ENCODE data around the gene RCBTB2. TPM values are rescaled to one million over a fixed set of nuclear protein-coding genes. Genes with fewer than 3 reads are reported as not detected.
A peak's percentile ranks its signal among the peaks of the same experiment; 100 is the strongest.

Gene RCBTB2
- total RNA-seq, 1 donor from 2014 or later = 14.7 TPM

- no peaks in the 10 kb centered on the region for H3K36me3 ChIP-seq
- no peaks in the 10 kb centered on the region for H3K27me3 ChIP-seq
- no peak for DNase-seq (ENCODE audit: extremely low spot score in 2 of 2)
- TF ChIP-seq CTCF (IDR thresholded peaks at IDR 0.05) = no peak
- TF ChIP-seq POLR2A (IDR thresholded peaks at IDR 0.05) = no peak
- no peak for TF ChIP-seq POLR2AphosphoS5 (IDR thresholded peaks at IDR 0.05; ENCODE audit: insufficient read depth in 1 of 2, low read depth in 1 of 2)
- H3K4me1 ChIP-seq = peaks cover 50% of the 10 kb centered on the region
- H3K27ac ChIP-seq = no peak overlapping the region
- H3K4me3 ChIP-seq = no peak overlapping the region
- no peaks in the 10 kb centered on the region for H3K9me3 ChIP-seq
- intact Hi-C loops (cut with DNase I) = loop anchor here (5.0 to 10.0 kb wide), 2 partner anchors 42 to 239 kb away; partner anchors contain the start of gene RCBTB2
Observed at GRCh38 chr13:48574041-48574796, 41.3 kb upstream of the RCBTB2 start.

- H3K4me1 ChIP-seq = peaks cover 56% of the 10 kb centered on the region
- H3K9me3 ChIP-seq = no peaks in the 10 kb centered on the region
- no peak for TF ChIP-seq POLR2AphosphoS5 (IDR thresholded peaks at IDR 0.05; ENCODE audit: insufficient read depth in 1 of 2, low read depth in 1 of 2)
- TF ChIP-seq POLR2A (IDR thresholded peaks at IDR 0.05) = no peak
- no peak for TF ChIP-seq CTCF (IDR thresholded peaks at IDR 0.05)
- no peak for DNase-seq (ENCODE audit: extremely low spot score in 2 of 2)
- H3K36me3 ChIP-seq = no peaks in the 10 kb centered on the region
- H3K27ac ChIP-seq = peak overlapping the region; percentile 88
- H3K27me3 ChIP-seq = no peaks in the 10 kb centered on the region
- intact Hi-C loops (cut with DNase I) = loop anchor here (5.0 to 10.0 kb wide), 2 partner anchors 41 to 239 kb away; partner anchors contain the start of gene RCBTB2
- no peak overlapping the region for H3K4me3 ChIP-seq
Observed at GRCh38 chr13:48573213-48574007, 40.5 kb upstream of the RCBTB2 start.

GRCh38 chr13:48571126-48571913 is 38.4 kb upstream of the RCBTB2 start:
- Histone ChIP-seq H3K9me3 (no peaks in the 10 kb centered on the region), H3K36me3 (no peaks in the 10 kb centered on the region), H3K4me3 (peak overlapping the region; percentile 20 to 24), H3K27ac (peak overlapping the region; percentile 88), H3K27me3 (no peaks in the 10 kb centered on the region), H3K4me1 (peaks cover 69% of the 10 kb centered on the region)
- TF ChIP-seq POLR2AphosphoS5 (IDR thresholded peaks at IDR 0.05; ENCODE audit: insufficient read depth in 1 of 2, low read depth in 1 of 2) = peak in 1 of 2 donors; percentile 66
- no peak for TF ChIP-seq CTCF (IDR thresholded peaks at IDR 0.05)
- intact Hi-C loops (cut with DNase I) = loop anchor here (5.0 to 10.0 kb wide), 2 partner anchors 39 to 237 kb away; partner anchors contain the start of gene RCBTB2
- DNase-seq (ENCODE audit: extremely low spot score in 2 of 2) = no peak

- no peaks in the 10 kb centered on the region for H3K9me3 ChIP-seq
- no peak for DNase-seq (ENCODE audit: extremely low spot score in 2 of 2)
- H3K4me3 ChIP-seq = no peak overlapping the region
- H3K27ac ChIP-seq = peak overlapping the region; percentile 88
- H3K4me1 ChIP-seq = peaks cover 69% of the 10 kb centered on the region
- H3K36me3 ChIP-seq = no peaks in the 10 kb centered on the region
- intact Hi-C loops (cut with DNase I) = loop anchor here (5.0 to 10.0 kb wide), 2 partner anchors 38 to 236 kb away; partner anchors contain the start of gene RCBTB2
- H3K27me3 ChIP-seq = no peaks in the 10 kb centered on the region
- TF ChIP-seq POLR2AphosphoS5 (IDR thresholded peaks at IDR 0.05; ENCODE audit: insufficient read depth in 1 of 2, low read depth in 1 of 2) (no peak), CTCF (IDR thresholded peaks at IDR 0.05) (no peak), POLR2A (IDR thresholded peaks at IDR 0.05) (no peak)
Observed at GRCh38 chr13:48570216-48570828, 37.4 kb upstream of the RCBTB2 start.
